ENCODE measurements around the gene ZCRB1.

Gene ZCRB1

DNA sequence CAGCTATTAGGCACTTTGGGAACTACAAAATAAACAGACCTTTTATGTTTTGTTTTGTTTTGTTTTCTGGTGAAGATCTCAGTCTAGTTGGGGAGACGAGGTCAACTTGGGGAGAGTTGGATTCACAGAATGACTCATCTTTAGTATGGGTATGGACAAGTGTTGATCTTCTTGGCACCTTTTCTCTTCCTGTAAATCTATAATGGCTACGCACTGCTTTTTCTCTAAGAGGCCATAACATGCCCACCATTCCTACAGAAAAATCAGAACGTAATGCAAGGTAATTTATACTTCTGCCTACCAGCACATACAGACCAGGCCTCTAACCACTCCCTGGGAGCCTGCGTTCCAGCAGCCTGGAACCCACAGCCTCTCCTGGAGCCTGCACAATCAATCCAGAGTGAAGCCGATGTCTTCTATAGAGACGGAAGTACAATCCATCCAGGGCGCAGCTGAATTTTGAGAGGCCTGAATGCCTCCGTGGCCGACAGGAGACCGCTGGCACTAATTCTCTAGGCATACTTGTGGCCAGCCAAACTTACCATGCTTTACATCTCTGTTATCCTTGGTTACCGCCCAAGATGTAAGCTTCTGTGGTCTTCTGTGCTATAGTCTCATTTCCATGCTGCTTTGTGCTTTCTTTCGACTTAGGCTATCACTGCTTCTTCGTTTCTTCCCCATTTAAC is 790 bp upstream of the ZCRB1 start:
- no peak for DNase-seq

DNA sequence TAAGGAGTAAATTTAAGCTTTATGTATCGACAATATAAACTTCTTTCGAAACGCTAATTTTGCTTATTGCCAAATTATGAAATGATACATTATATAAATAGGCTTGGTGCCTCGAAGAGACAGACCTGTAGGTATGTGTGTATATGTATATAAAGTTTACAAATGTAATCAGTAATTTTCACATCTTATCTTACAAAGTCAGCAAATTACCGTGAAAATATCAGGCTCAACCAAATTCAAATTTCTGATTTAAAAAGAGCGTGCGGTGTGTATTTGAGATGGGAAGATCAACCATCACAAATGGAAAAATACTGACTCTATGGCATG is 605 bp downstream of the ZCRB1 start:
- no peak for DNase-seq

DNA sequence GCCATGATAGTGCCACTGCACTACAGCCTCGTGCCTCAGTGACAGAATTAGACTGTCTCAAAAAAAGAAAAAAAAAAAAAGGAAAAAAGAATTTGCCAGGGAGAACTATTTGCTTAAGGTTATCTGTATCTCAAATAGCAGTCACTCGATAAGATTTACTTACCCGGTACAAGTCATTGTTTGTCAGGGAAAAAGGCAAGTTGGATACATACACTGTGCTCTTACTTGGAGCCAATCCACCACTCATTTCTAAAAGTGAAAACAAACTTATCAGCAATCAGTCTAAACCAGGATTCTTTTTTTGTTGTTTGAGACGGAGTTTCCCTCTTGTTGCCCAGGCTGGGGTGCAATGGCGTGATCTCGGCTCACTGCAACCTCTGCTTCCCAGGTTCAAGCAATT is 2.0 kb downstream of the ZCRB1 start:
- DNase-seq = no peak

DNA sequence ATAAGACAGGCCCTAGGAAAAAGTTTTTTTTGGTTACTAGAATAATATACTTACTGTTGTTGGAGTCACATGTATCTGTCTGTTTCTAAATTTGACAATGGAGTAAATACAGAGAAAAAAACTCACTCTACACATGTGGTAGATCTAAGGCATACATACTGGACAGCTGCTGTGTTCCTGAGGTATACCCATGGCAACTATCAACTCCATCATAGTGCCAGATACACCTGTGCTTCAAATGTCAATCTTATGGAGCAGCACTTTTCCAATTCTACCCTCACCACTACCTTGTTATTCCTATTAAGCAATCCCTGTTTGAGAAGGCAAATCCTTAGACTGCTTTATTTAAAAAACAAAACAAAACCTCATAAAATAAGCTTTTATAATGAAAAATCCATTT is 3.3 kb downstream of the ZCRB1 start:
- no peak for DNase-seq

DNA sequence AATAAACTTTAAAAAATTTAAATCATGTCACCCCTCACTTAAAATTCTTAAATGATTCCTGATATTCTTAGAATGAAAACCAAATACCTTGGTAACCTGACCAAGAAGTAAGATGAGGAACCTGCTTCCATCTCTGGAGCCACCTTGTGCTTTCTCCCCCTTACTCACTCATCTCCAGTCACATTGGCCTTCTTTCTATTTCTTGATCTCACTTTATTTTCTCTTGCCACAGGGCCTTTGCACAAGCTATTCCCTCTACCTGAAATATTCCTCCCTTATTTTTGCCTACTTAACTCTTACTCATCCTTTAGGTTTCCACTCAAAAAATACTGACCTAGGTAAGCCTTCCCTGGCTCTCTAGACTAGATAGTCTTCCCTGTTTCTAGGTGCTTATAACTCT is 5.1 kb downstream of the ZCRB1 start:
- DNase-seq = no peak

DNA sequence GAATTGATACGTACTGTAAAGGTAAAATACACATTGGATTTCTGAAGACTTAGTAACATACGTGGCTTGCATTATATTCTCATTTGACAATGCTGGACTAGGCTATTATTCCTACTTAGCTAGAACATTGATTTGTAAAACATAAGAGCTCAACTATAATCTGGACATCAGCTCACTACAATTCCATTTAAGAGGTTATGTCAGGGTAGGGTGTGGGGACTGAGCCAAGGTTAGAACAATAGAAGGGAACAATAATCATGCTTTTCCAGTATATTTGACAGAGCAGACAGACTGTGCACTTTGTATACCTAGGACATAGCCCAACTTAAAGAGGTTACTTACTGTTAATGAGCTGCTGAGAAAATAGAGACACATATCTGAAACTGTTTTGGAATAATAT is 10.8 kb downstream of the ZCRB1 start:
- no peak for DNase-seq

DNA sequence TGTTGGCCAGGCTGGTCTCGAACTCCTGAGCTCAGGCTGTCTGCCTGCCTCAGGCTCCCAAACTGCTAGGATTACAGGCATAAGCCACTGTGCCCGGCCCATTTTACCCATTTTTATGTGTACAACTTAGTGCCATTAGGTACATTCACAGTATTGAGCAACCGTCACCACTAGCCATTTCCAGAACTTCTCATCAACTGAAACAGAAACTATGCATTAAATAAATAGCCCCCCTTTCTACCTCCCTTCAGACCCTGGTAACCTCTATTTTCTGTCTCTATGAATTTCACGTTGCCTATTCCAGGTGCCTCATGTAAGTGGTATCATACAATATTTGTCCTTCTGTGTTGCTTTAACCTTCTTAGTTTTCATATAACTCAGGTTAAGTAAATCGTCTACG is 15.9 kb downstream of the ZCRB1 start:
- DNase-seq = no peak

DNA sequence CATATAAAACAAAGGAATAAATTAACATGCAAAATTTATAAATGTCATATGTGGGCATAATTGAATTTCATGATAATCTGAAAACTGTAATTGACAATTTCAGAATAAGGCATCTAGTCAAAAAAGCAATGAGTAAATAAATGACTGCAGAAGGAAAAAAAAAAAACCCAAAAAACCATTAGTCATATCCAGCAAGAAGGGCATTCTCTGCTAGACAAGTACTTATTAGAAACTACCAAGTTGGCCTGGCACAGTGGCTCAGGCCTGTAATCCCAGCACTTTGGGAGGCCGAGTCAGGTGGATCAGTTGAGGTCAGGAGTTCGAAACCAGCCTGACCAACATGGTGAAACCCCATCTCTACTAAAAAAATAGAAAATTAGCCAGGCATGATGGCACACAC is 17.5 kb downstream of the ZCRB1 start:
- DNase-seq = no peak

DNA sequence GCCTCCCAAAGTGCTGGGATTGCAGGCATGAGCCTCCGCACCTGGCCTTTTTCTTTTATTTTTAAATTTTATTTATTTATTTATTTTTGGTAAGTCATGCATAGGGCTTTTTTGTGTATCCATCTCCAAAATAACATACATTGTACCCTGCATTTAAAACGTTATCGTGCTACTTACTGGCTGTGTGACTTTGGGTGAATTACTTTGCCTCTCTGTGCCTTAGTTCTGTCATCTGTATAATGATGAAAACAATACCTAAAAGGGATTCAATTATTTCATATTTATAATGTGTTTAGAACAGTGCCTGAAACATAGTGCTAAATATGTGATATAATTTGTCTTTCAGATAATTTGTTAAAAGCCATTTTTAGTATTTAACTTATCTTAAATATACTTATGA is 19.6 kb downstream of the ZCRB1 start:
- no peak for DNase-seq

DNA sequence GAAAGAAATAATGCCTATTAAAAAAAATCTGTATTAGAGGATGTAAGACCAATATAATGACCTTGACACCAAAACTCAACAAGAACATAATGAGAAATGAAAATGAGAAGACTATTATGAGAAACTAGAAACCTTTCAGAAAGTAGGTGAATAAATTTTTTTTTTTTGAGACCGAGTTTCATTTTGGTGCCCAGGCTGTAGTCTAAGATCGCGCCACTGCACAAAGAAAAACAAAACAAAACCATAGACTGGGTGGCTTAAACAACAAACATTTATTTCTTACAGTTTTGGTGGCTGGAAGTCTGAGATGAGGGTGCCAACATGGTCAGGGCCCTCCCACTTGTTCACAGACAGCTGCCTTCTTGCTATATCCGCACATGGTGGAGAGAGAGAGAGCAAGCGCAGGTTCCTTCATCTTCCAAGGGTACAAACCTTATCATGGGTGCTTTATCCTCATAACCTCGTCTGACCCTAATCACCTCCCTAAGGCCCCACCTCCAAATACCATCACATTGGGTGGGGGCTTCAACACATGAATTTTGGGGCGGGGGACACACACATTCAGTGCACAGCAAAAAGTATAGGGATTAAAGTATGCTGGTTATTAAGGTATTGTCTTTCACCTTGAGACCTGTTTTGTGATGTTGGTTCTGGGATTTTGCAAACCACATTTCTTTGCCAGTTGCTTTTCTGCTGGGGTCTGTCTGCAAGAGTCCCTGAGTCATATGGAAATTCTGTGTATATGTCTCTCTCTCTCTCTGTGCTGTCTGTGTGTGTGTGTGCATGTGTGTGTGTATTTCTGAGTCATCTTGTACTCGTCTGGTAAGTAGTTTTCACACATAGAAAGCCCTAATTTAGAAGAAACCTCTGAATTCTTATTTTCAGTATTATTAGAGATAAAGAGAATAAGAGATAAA is 26.2 kb downstream of the ZCRB1 start:
- DNase-seq = no peak

DNA sequence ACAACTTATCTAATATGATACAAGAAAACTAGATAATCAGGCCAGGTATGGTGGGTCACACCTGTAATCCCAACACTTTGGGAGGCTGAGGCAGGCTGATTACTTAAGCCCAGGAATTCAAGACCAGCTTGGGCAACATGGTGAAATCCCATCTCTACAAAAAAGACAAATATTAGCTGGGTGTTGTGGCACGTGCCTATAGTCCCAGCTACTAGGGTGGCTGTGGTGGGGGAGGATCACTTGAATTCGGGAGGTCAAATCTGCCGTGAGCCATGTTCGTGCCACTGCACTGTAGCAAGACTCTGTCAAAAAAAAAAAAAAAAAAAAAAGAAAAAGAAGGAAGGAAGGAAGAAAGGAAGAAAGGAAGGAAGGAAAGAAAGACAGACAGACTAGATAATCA is 27.0 kb downstream of the ZCRB1 start:
- no peak for DNase-seq

DNA sequence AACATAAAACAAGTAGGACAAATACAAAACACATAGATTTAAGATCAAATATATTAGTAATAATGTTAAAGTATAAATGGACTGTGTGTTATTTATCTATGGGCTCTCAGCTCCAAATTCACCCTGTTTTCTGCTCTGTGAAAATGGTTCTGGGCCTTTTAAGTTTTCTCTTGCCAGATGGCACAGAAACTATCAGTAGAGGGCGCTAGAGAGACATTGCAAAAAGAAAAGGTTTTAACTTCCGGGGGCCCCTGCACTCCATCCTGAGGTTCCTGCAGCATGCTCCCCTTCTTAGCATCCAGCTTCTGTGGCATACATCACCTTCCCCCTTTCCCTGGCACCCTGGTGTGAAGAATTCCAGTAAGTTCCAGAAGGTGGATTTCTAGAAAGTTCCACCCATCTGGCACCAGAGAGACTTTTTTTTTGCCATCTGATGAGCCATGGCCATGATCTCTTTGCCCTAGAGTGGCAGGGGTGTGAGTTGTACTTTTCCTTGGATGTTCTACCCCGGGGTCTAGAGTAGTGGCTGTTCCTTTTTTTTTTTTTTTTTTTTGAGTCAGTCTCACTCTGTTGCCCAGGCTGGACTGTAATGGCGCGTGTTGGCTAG is 29.3 kb downstream of the ZCRB1 start:
- no peak for DNase-seq

DNA sequence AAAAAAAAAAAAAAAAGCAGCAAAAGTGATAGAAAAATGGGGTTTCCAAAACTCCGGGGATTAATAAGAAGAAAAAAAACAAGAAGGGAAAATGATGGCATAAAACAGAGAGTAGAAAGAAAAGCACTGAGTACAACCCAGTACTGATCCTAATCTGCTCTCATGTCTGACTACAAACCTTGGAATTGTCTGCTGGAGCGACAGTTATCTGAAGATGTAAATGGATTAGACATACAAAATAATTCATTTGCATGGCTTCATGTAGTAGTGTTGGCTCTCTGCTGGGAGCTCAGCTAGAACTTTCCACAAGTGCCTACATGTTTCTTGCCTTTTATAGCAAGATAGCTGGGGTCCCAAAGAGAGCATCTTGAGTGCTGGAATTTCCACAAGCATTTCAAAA is 34.2 kb downstream of the ZCRB1 start:
- DNase-seq = no peak

DNA sequence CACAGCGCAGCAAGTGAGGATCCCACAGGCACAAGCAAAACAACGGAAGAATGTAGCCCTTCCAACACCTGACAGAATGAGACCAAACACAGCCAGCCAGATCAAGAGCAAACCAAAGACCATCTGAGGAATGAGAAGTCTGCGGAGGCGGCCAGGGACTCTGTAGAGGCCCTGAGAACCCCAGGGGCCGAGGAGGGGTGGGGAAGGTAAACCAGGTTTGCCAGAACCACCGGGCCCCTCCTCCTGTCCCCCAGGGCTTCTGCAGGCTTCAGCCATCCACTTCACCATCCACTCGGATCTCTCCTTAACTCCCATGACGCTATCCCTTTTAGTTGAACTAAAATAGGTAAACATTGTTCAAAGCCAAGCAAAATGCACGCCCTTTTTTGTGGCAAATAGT is 37.4 kb downstream of the ZCRB1 start:
- no peak for DNase-seq

DNA sequence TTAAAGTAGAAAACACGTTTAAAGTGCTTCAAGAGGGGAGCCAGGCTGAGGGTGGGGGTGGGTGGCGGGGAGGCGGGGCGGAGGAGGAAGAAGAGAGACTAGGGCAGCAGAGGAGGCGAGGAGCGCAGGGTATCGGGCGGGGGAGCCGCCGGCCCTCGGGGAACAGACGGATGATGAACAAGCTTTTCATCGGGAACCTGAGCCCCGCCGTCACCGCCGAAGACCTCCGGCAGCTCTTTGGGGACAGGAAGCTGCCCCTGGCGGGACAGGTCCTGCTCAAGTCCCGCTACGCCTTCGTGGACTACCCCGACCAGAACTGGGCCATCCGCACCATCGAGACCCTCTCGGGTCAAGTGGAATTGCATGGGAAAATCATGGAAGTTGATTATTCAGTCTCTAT is 39.2 kb downstream of the ZCRB1 start:
- DNase-seq = no peak

DNA sequence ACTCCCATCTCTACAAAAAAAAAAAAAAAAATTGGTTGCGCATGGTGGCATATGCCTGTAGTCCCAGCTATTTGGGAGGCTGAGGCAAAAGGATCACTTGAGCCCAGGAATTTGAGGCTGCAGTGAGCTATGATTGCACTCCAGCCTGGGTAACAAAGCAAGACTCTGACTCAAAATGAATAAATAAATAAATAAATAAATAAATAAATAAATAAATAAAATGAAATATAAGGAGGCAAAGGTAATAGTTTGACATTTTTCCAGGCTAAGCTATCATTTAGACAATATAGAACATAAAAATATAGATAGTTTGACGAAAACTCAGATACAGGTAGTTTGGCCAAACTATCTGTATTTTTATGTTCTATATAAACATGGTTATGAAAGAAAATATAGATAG is 40.5 kb downstream of the ZCRB1 start:
- no peak for DNase-seq

DNA sequence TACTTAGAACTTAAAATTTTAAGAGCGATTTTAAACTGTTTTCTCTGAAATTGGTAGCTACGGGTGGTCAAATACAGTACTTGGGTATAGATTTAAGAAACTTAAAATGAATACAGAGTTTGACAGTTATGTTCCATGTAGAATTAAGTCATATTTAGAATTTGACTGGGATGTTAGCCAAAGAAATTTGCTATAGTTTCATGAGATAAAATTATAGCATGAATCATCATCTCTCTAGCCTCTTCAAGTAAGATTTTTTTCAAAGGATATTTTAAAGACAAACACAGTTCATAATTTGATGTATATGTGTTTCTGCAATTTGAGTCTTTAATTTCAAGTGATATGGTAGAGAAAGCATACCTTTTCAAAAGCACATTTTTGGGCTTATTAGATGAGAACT is 41.0 kb downstream of the ZCRB1 start:
- DNase-seq = no peak

DNA sequence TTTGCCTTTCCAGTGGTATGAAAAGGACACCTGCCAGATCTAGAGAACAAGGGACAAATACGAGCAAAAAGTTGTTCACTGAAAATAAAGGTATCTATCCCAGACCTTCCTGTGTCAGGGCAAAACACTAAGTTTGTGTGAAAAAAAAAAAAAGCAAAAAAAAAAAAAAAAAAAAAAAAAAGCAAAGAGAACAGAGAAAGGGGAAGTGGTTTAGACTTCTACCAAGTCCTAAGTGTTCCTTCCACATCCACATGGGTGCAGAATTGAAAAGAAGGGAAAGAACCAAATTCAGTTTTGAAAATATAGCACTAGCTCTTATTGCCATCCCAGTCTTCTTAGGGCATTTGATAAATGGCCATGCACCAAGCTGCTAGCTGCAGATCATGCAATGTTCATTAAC is 41.7 kb downstream of the ZCRB1 start:
- no peak for DNase-seq

DNA sequence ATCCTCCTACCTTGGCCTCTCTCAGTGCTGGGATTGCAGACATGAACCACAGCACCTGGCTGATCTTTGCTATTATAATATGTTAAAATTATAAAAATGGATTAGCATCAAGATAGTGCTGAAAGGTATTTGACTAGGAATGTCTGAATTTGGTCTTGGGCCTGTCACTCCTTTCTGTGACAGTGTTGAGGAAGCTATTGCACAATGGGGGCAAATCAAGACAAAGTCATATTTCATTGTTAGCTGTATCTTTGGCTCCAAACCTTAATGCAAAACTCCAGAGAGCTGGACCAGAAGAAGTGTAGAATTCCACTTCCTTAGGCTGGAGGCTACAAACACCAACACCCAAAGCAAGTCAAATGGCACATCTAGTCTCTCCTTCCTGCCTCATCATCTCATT is 42.2 kb downstream of the ZCRB1 start:
- DNase-seq = no peak

DNA sequence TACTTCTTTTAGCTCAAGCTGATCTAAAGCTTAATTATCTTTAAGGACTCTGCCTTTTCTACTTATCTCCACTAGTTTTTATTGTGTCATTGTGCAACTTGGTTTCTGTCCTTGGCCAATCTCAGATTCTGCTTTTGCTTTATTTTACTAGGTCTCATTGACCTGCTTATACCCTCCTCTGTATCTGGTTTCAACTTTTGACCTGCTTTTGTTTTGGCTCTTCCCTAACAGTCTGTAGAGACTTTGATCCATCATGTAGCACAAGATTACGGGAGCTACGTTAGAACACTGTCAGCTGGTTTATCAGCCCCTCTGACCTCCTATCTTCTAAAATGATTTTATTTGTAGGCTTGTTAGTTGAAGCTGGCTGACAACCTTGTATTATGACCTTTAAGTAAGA is 43.6 kb downstream of the ZCRB1 start:
- DNase-seq = no peak

DNA sequence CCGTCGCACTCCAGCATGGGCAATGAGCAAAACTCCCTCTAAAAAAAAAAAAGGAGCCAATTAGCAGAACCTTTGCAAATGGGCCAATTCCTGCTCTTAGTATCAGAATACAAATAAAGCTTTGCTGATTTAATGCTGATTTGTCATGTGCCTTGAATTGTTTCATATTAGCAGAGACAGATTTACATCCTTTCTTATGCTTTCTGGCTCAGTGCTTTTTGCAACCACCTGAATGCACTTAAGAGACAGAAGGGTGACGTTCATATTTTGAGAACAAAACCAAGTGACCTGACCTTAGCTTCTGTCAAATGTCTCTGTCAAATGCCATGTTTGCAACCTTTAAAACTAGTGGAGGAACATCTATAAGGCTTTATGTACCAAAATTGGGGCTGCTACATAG is 44.0 kb downstream of the ZCRB1 start:
- DNase-seq = no peak

DNA sequence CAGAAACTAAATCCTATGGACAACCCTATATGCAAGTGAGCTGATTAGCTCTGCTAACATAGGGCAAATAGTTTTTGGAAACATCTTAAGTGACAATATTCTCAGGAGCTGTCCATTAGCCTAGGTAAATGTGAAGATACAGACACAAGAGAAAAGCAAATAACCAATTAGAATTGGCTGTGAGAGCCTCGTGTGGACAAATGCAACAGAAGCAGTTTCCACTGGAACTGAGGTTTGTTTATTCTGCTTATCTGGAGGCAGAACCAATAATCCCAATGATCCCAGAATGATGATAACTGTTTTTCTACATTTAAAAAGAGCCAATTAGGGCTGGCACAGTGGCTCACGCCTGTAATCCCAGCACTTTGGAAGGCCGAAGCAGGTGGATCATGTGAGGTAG is 44.6 kb downstream of the ZCRB1 start:
- no peak for DNase-seq

DNA sequence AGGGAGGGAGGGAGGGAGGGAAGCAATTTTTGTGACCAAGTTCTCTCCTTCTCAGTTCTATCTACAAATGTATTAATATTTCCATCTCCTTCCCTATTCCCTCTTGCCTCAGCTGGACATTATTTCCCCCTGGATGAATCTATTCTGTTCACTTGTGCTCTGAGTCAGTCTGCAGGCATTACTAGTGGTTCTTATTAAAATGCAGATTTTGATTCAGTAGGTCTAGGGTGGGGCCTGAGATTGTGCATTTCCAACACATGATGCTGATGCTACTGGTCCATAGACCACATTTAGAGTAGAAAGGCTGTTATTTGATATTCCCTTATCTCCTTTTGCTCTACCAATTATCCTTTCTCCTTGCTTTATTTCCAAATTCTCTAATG is 47.8 kb downstream of the ZCRB1 start:
- DNase-seq = no peak

DNA sequence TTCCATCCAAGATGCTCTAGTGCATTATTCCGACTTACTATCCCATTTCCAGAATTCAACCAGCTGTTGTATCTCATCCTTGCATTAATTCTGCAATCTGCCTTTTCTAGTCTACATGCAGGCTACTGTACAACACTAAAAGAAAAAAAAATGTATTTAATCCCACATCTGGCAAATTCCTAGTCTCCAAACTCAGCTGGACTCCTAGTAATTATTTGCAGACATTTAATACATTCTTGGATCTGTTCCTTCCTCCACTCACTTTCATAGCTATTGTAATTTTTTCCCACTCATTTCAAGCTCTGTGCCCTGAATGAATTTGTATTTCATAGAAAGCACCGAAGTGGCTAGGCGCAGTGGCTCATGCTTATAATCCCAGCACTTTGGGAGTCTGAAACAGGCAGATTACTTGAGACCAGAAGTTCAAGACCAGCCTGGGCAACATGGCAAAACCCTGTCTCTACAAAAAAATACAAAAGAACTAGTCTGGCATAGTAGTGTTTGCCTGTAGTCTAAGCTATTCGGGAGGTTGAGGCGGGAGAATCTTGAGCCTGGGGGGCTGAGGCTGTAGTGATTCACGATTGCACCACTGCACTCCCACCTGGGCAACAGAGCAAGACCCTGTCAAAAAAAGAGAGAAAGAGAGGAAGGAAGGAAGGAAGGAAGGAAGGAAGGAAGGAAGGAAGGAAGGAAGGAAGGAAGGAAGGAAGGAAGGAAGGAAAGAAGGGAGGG is 48.3 kb downstream of the ZCRB1 start:
- no peak for DNase-seq
